GM08714 (cell line): ENCODE measurements around the gene ATF6.

ENCODE experiments used
- H3K4me3 ChIP-seq: fragments of 200-500 bp; sonication (Bioruptor generic); 2 replicates; pipeline ENCODE4 v1.5.1; 2014; ENCODE audit warnings: mild to moderate bottlenecking, low read length, inconsistent platforms
- ZNF274 ChIP-seq: IDR thresholded peaks from 2 replicates; pipeline ENCODE4 v1.6.1; 2012; ENCODE audit warnings: mild to moderate bottlenecking, low read depth, low read length

Gene ATF6

DNA sequence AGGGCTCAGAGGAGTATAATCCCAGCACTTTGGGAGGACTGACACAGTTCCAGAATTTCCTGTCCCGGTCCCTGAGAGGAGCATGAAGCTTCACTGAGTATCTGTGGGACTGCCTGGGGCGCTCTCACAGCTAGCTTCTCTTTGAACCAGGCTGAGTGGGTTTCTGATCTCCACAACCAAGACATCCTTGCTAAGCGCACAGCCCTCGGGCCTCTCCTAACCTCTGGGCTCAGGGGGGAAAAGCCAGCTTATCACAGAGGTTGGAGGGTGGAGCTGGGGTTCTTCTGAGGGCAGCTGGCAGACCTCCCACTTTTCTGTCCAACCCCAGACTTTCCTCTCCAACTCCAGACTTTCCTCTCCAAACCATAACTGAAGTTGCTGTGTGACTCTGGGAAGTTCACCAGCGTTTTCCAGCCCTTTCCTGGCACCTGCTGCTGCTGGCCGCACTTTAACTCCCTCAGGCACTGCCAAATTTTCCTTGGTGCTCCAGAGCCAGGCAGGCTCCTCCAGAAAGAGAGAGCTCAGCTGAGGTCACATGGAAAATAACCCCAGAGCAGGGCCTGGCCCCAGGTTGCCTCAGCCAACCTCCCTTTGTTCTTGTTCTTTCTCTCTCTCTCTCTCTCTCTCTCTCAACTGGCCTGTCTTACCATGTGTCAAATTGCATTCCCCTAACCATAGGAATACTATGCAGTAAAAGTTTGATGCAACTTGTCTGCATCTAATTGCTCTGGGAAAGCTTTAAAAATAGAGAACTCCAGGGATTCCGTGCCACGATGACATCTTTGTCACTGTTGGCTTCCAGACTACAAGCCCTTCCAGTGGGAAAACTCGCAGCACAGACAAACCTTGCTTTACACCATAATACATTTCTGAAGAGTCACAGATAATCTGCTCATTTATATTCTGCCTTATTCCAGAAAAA lies 208.1 kb downstream of the ATF6 start:
- no peak overlapping the region for H3K4me3 ChIP-seq
- no peak for TF ChIP-seq ZNF274

DNA sequence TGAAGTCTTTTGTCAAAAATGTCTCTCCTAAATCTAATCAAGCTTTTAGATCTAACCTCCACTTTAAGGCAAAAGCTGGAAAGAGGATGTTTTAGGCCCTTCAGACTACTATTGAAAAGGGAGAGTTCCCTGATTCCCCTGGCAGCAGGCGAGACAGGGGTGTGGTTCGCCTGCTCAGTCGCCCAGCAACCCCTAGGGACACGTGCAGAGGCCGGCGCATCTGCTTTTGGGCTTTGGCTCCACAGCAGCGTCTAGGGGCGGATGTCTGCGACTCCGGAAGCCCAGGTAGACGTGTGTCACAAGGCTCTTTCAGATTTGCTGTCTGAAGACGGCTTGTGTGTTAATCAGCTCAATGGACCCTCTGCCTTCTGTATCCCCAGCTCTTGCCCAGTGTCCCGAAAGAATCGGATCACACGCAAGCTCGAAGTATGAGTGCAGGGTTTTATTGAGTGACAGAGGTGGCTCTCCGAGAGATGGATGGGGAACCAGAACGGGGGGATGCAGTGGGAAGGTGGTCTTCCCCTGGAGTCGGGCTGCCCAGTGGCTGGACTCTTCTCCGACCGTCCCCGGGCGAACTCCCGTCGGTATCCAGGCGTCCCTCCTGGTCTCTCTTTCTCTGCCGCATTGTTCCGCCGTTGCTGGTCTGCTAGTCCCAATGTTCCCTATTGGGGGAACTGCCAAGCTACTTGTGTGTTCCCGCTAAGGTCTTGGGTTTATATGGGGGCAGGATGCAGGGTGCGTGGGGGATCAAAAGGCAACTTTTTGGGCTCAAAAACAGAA lies 212.1 kb downstream of the ATF6 start:
- H3K4me3 ChIP-seq = no peak overlapping the region
- TF ChIP-seq ZNF274 = no peak

DNA sequence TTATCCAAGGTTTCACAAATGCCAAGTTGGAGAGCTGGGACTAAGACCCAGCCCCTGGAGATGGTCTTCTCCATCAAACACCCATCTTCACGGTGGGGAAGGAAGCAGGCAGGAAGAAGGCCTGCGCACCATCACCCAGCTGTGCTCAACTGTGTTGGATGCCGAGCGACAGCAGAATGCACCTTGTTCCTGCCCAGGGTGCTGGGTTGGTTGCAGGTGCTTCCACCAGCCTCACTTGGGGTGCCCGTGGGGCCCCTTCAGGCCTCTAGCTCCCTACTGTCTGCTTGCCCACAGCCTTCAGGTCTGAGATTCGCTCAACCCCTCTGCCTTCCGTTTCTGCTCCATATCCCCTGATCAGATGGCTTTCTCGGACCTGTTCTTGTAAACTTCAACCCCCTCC lies 215.0 kb downstream of the ATF6 start:
- no peak for TF ChIP-seq ZNF274
- no peak overlapping the region for H3K4me3 ChIP-seq

DNA sequence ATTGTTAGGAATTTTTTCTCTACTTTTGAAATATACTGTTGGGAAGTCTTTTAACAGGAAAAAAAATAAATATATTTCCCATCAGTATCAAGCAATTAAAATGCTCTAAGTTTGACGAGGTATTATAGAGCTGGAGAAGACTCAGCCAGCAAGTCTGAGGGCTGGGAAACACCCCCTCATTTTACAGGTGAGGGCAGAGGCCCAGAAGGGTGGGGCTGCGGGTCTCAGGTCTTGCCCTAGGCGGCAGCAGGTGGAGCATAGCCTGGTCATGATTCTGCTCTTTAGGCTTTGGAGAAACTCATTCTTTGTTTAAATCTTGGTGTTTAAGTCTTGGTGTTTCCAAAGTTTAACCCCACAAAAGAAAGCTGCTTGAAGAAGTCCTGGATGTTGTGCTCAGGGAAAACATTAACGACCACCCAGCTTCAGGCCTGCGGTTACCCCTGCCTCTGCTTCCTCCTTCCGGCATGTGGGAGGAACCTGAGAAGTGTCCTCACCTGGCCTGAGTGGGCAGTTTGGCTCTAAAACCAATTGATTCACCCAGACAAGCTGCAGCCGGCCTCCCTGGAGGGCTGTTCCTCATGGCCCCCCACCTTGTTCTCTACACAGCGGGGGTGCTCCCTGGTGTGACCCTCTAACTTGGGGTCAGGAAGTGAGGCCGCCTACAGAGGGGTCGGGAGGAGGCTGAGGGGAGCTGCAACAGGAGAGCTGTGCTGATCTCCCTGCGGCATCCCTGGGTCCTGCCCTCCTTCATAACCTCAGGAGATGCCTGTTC lies 215.8 kb downstream of the ATF6 start:
- TF ChIP-seq ZNF274 = no peak

DNA sequence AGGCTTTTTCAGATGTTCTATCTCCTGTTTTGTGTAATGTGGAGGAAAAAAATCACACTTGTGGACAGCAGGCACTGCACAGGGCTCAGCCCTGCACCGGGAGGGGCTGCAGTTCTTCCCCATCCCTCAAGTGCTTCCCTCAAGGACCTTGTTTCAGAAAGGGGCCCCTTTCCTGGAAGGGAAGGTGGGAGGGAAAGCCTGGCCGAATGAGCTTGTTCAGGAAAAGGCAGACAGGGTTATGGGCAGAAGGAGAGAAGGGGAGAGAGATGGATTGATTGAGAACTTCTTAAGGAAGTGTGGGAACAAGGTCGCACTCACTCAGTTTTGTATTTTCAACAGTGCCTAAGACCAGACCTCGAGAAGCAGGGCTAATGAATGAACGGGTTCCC lies 216.4 kb downstream of the ATF6 start:
- no peak for TF ChIP-seq ZNF274
- H3K4me3 ChIP-seq = no peak overlapping the region

More for the DNA sequence above, 215.8 kb downstream of the ATF6 start:
- no peak overlapping the region for H3K4me3 ChIP-seq

DNA sequence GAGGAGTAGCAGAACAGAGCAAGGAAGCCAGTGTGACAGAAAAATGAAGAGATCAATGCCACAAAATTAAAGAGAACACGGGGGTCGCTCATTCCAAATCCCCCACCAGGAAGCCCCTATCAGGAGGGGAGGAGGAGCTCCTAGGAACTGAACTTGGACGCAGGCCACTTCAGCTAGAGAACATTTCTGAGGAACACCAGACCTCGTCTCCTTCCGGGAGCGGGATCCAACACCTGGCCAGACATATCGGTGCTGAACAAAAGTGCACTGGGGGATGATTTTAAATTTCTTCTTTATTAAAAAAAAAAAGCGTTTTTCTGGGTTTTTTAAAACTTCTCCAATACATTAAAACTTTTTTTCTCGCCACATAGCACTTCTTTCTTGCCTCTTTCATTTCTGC lies 216.8 kb downstream of the ATF6 start:
- no peak for TF ChIP-seq ZNF274
- H3K4me3 ChIP-seq = no peak overlapping the region

DNA sequence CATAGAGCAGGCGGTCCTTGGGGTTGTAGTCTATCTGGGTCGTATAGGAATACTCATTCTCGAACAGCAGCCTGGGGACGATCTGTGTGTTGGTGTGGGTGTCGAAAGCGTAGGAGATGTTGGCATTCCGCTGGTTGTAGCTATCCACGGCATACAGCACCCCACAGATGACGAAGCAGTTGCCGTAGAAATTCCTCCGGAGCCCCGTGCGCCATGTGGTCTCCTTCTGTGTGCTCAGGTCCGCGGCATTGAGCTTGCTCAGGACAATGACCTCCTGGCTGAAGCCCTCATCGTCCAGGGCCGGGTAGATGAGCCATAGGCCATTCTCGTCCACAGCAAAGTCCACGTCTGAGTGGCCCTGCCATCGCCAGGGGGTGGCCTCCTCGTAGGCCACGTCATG lies 217.6 kb downstream of the ATF6 start:
- TF ChIP-seq ZNF274 = no peak
- no peak overlapping the region for H3K4me3 ChIP-seq

DNA sequence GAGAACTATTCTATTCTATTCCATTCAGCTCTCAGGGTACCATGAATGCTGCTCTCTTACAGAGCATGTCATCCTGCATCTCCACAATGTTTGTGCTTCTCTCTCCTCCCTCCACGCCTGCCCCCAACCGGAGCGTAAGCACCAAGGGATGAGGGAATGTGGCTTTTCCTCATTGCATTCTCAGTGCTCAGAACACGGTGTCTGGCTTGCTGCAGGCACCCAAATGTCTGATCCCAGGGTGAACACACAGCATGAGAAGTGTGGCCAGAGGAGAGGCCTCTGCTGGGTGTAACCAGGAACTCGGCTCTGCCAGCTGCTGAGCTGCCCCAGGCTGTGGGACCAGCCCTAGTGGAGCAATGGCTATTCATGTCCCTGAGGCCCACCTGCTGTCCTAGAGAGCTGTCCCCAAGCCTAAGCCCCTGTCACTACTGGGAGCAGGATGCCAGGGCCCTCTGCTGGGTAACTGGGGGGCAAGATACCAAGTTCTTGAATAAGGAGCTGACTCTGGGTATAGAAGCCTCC lies 219.2 kb downstream of the ATF6 start:
- no peak for TF ChIP-seq ZNF274
- no peak overlapping the region for H3K4me3 ChIP-seq

DNA sequence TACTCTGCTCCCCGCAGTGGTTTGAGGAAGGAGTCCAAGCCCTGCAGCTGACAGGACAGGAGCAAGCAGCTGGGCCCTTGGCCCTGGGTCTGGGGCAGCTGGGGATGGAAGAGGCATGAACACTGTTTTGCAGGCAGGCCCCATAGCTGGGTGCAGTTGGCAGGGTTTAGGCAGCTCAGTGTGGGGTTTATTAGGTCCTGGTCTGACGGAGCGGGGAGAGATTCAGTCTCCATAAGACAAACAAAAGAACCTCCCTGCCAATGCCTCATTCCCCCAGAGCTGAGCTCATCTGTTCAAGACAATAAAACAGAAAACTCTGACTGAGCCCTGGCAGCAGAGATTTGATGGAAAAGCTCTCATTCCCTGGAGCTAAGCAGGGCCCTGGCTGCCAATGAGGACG lies 220.2 kb downstream of the ATF6 start:
- no peak overlapping the region for H3K4me3 ChIP-seq
- TF ChIP-seq ZNF274 = no peak

DNA sequence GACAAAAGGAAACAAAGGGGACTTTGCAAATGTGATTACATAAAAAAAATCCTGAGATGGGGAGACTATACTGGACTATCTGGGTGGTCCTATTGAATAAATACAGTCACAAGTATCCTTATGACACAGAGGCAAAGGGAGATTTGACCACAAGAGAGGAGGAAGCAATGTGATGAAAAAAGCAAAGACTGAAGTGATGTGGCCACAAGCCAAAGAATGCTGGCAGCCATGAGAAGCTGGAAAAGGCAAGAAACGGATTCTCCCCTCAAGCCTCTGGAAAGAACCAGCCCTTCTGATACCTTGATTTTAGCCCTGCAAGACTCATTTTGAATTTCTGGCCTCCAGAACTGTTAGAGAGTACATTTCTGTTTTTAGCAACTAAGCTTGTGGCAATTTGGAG lies 221.2 kb downstream of the ATF6 start:
- H3K4me3 ChIP-seq = no peak overlapping the region
- no peak for TF ChIP-seq ZNF274

DNA sequence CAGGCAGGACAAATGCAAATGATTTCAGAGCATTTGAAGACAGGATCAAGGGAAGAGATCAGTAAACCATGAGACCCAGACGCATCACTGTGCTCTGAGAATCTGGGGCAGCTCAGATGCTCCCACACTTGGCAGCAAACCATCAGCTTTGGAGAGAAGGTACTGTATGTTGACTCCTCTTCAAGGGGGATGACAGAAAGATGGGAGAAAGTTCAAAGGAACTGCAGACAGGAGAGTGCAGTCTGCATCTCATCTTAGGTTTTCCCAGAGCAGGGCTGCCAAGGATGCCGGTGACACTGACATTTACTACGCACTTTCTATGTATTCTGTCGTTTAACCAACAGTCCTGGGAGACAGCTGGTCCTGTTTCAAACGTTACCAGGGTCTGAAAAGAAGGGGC lies 221.8 kb downstream of the ATF6 start:
- no peak for TF ChIP-seq ZNF274
- no peak overlapping the region for H3K4me3 ChIP-seq

DNA sequence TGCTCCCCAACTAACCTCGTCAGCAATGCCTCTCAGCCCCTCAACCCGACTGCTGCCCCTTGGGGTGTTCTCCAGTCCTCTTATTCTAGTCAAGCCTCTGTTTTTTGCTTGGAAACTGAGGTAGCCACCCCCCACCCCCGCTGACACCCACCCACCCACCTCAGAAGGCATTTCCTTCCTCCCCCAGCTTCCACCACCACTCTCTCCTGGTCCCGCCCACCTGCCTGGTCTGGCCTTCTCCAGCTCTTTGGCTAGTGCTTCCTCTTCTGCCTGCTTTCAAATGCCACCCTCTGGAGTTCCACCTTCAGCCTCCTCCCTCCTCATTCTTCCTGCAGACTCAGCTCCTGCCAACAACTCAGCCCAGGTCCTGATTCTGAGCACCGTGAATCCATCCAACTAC lies 222.3 kb downstream of the ATF6 start:
- no peak for TF ChIP-seq ZNF274
- H3K4me3 ChIP-seq = no peak overlapping the region

DNA sequence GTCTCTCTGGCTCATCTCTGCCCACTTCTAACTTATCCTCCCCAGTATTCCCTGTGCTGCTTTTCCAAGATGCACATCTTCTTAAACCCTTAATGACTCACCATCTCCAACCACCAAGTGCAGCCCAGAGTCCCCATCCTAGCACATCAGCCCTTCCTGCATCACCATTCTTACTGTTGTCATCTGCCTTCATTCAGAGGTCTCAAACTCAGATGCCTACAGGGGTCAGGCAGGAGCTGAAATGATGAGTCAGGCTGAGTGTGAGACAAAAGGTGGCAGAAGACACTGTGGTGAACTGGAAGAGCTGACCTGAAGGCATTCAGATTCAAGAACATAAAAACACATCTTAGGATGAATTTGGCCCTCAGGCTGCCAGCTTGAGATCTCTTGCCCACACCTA lies 223.0 kb downstream of the ATF6 start:
- no peak for TF ChIP-seq ZNF274

DNA sequence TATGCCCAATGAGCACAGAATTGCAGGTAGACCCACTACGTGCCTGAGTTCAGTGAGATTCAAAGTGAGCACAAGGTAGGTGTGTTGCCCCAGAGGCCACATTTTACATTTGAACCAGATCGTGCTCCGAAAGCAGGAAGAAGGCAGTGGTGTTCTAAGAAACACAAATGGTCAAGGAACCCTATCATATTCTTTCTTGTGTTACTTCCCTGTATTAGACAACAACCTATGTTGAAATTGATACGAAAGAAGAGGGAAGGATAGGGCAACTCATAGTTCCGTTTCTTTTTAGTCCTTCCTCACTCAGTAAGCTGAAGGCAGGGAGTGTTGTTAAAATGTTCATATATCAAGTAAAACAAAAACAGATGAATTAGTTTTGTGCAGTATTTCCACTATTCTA lies 223.7 kb downstream of the ATF6 start:
- H3K4me3 ChIP-seq = no peak overlapping the region
- TF ChIP-seq ZNF274 = no peak

More for the DNA sequence above, 223.0 kb downstream of the ATF6 start:
- no peak overlapping the region for H3K4me3 ChIP-seq
